ENCODE measurements around the gene PRKCE. TPM values are rescaled to one million over a fixed set of nuclear protein-coding genes. Genes with fewer than 3 reads are reported as not detected.

PRKCE gene
- total and polyA plus RNA-seq, 2 of the 8 experiments (the other 6 are each of a cell fraction or from before 2014, with no cell fraction given): 0.54 to 2.1 TPM

DNA sequence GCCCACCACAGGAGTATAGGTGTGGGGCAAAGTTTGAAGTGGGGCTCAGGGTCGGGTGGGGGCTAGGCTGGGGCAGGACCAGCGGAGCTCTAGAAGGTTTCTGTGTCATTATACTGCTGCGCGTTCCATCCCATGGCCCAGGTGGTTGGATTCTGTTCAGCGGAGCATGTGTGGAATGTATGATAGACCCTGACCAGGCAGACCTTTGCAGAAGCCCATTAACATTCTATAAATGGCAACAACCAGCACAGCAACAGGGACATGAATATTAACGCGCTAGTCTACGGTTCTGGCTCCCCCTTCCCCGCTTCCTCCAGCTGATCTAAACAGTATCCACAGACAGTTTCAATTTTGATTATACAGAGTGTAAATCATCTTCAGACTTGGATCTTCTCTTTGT lies 4.1 kb upstream of the PRKCE start (continued):
- no peak for TF ChIP-seq KDM1A (IDR thresholded peaks at IDR 0.05; ENCODE audit: borderline replicate concordance, low read length)
- no peak for TF ChIP-seq CHD1 (IDR thresholded peaks at IDR 0.05; ENCODE audit: low read depth, low read length)
- no peak for TF ChIP-seq EGR1 (IDR thresholded peaks at IDR 0.05; ENCODE audit: borderline replicate concordance, low read depth, low read length)
- TF ChIP-seq, protein P1, sequence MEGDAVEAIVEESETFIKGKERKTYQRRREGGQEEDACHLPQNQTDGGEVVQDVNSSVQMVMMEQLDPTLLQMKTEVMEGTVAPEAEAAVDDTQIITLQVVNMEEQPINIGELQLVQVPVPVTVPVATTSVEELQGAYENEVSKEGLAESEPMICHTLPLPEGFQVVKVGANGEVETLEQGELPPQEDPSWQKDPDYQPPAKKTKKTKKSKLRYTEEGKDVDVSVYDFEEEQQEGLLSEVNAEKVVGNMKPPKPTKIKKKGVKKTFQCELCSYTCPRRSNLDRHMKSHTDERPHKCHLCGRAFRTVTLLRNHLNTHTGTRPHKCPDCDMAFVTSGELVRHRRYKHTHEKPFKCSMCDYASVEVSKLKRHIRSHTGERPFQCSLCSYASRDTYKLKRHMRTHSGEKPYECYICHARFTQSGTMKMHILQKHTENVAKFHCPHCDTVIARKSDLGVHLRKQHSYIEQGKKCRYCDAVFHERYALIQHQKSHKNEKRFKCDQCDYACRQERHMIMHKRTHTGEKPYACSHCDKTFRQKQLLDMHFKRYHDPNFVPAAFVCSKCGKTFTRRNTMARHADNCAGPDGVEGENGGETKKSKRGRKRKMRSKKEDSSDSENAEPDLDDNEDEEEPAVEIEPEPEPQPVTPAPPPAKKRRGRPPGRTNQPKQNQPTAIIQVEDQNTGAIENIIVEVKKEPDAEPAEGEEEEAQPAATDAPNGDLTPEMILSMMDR (IDR thresholded peaks at IDR 0.05; ENCODE audit: control extremely low read depth in 1 of 3, insufficient read depth in 1 of 3, low read depth in 1 of 3, low read length in 3 of 3): no peak
- TF ChIP-seq, protein P2, sequence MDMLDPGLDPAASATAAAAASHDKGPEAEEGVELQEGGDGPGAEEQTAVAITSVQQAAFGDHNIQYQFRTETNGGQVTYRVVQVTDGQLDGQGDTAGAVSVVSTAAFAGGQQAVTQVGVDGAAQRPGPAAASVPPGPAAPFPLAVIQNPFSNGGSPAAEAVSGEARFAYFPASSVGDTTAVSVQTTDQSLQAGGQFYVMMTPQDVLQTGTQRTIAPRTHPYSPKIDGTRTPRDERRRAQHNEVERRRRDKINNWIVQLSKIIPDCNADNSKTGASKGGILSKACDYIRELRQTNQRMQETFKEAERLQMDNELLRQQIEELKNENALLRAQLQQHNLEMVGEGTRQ (IDR thresholded peaks at IDR 0.05; ENCODE audit: low read length): no peak
